Measurements from ENCODE around the gene OCRL. TPM values are rescaled to one million over a fixed set of nuclear protein-coding genes. Genes with fewer than 3 reads are reported as not detected.

Gene OCRL
- total RNA-seq, 1 experiment from 2014 or later: 53.7 TPM

DNA sequence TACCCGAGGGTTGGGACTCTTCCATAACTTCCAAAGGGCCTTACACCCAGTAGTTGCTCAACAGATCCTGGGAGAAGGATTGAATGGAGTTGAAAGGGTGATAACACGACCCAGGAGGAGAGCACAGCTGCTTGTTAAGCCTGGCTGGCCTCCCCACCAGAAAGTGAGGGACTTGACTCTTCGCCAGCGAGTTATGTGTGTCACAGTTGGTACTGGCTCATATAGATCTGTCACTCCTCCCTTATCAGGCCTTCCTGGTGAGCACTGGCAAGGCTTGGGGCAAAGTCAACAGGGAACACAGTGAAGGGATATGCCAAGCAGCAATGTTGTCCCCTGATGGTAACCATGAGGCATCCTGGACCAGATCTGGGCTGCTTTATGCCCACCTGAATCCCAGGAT, 78.9 kb downstream of the OCRL start:
- no TSS peak for BruUV-seq (replicated peaks)
- Histone ChIP-seq H3K9me3 (ENCODE audit: control insufficient read depth, insufficient read depth, low read depth, low read length) (no peaks in the 10 kb centered on the region), H3K4me3 (ENCODE audit: low read depth in 2 of 2, low read length in 2 of 2) (no peak overlapping the region), H3K4me1 (ENCODE audit: control insufficient read depth, insufficient read depth, low read length) (no peaks in the 10 kb centered on the region), H3K36me3 (ENCODE audit: control insufficient read depth, insufficient read depth, low read length) (no peaks in the 10 kb centered on the region), H3K27ac (ENCODE audit: low read length) (no peak overlapping the region), H3K27me3 (ENCODE audit: control insufficient read depth, insufficient read depth, low read length) (no peaks in the 10 kb centered on the region)
- in situ Hi-C loops (cut with HindIII; ENCODE audit: low pct_unique_long_range_greater_than_20kb, low sequenced_read_pairs) (no loop called here), intact Hi-C loops (cut with micrococcal nuclease; ENCODE audit: unreplicated experiment) (no loop called here)
- ATAC-seq (no peak), DNase-seq (ENCODE audit: low read depth, low spot score) (no peak)
- TF ChIP-seq TCF7L2 (IDR thresholded peaks at IDR 0.05; ENCODE audit: low read depth, low read length) (no peak), POLR2AphosphoS5 (IDR thresholded peaks at IDR 0.05; ENCODE audit: low read depth, low read length) (no peak), SIN3A (IDR thresholded peaks at IDR 0.05; ENCODE audit: borderline replicate concordance, insufficient read depth, low read depth, low read length) (no peak)
- TF ChIP-seq, protein P1, sequence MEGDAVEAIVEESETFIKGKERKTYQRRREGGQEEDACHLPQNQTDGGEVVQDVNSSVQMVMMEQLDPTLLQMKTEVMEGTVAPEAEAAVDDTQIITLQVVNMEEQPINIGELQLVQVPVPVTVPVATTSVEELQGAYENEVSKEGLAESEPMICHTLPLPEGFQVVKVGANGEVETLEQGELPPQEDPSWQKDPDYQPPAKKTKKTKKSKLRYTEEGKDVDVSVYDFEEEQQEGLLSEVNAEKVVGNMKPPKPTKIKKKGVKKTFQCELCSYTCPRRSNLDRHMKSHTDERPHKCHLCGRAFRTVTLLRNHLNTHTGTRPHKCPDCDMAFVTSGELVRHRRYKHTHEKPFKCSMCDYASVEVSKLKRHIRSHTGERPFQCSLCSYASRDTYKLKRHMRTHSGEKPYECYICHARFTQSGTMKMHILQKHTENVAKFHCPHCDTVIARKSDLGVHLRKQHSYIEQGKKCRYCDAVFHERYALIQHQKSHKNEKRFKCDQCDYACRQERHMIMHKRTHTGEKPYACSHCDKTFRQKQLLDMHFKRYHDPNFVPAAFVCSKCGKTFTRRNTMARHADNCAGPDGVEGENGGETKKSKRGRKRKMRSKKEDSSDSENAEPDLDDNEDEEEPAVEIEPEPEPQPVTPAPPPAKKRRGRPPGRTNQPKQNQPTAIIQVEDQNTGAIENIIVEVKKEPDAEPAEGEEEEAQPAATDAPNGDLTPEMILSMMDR (IDR thresholded peaks at IDR 0.05): no peak
- TF ChIP-seq, protein P2, sequence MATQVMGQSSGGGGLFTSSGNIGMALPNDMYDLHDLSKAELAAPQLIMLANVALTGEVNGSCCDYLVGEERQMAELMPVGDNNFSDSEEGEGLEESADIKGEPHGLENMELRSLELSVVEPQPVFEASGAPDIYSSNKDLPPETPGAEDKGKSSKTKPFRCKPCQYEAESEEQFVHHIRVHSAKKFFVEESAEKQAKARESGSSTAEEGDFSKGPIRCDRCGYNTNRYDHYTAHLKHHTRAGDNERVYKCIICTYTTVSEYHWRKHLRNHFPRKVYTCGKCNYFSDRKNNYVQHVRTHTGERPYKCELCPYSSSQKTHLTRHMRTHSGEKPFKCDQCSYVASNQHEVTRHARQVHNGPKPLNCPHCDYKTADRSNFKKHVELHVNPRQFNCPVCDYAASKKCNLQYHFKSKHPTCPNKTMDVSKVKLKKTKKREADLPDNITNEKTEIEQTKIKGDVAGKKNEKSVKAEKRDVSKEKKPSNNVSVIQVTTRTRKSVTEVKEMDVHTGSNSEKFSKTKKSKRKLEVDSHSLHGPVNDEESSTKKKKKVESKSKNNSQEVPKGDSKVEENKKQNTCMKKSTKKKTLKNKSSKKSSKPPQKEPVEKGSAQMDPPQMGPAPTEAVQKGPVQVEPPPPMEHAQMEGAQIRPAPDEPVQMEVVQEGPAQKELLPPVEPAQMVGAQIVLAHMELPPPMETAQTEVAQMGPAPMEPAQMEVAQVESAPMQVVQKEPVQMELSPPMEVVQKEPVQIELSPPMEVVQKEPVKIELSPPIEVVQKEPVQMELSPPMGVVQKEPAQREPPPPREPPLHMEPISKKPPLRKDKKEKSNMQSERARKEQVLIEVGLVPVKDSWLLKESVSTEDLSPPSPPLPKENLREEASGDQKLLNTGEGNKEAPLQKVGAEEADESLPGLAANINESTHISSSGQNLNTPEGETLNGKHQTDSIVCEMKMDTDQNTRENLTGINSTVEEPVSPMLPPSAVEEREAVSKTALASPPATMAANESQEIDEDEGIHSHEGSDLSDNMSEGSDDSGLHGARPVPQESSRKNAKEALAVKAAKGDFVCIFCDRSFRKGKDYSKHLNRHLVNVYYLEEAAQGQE (IDR thresholded peaks at IDR 0.05; ENCODE audit: insufficient read depth in 1 of 2, low read depth in 2 of 2, low read length in 1 of 2): no peak
- POLR2A ChIA-PET: no interaction called here
- CTCF ChIA-PET: no interaction called here

DNA sequence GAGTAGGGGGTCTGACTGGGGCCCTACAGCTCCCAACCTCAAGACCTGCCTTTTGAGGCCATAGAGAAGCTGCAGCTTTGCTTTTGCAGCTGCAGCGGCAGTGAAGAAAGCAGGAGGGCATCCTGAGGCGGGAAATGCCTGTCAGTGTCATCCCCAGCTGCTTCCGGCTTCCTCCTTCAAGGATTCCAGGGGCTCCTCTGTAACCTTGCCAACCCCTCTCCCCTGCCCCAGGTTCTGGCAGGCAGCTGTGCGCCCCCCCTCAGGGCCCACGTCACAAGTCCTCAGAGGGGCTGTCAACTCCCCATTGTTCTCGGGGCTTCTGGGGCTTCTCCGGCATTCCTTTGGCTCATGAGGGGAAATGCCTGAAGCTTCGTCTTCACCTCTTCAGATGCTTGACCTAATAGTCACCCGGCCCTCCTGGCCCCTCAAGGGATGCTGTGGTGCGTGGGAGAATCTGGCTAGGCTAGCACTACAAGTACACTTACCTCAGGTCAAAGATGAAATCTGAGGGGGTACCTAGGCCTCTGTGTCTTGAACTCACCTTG, 82.8 kb downstream of the OCRL start:
- H3K36me3 ChIP-seq (ENCODE audit: control insufficient read depth, insufficient read depth, low read length): no peaks in the 10 kb centered on the region
- intact Hi-C loops (cut with micrococcal nuclease; ENCODE audit: unreplicated experiment): no loop called here
- no peak overlapping the region for H3K4me3 ChIP-seq (ENCODE audit: low read depth in 2 of 2, low read length in 2 of 2)
- H3K27ac ChIP-seq (ENCODE audit: low read length): no peak overlapping the region
- H3K4me1 ChIP-seq (ENCODE audit: control insufficient read depth, insufficient read depth, low read length): no peaks in the 10 kb centered on the region
- ATAC-seq: no peak; the same call in 1 of the 2 replicates
- DNase-seq (ENCODE audit: low read depth, low spot score): no peak
- in situ Hi-C loops (cut with HindIII; ENCODE audit: low pct_unique_long_range_greater_than_20kb, low sequenced_read_pairs): no loop called here
- BruUV-seq (replicated peaks): no TSS peak
- TF ChIP-seq POLR2AphosphoS5 (IDR thresholded peaks at IDR 0.05; ENCODE audit: low read depth, low read length) (no peak), SIN3A (IDR thresholded peaks at IDR 0.05; ENCODE audit: borderline replicate concordance, insufficient read depth, low read depth, low read length) (no peak), TCF7L2 (IDR thresholded peaks at IDR 0.05; ENCODE audit: low read depth, low read length) (no peak)
- TF ChIP-seq, protein P1 (IDR thresholded peaks at IDR 0.05): no peak
- TF ChIP-seq, protein P2 (IDR thresholded peaks at IDR 0.05; ENCODE audit: insufficient read depth in 1 of 2, low read depth in 2 of 2, low read length in 1 of 2): no peak
- ChIA-PET POLR2A (no interaction called here), CTCF (no interaction called here)
- H3K27me3 ChIP-seq (ENCODE audit: control insufficient read depth, insufficient read depth, low read length): no peaks in the 10 kb centered on the region
- no peaks in the 10 kb centered on the region for H3K9me3 ChIP-seq (ENCODE audit: control insufficient read depth, insufficient read depth, low read depth, low read length)

Measured in Panc1 (cell line).